Measurements from ENCODE around the gene ZNF223. TPM values are rescaled to one million over a fixed set of nuclear protein-coding genes. Genes with fewer than 3 reads are reported as not detected.

Gene ZNF223
- total and polyA plus RNA-seq, 9 of the 15 experiments (the other 6 are each of a cell fraction or from before 2014, with no cell fraction given), result 0.21 to 1.8 (median 0.71) TPM

GRCh38 chr19:44113138-44113783 lies 61.4 kb downstream of the ZNF223 start, which contains the start of gene ZNF225 (continued):
- 0 out of 2 replicates have a peak, but pooled peaks have one; percentile 50 for TF ChIP-seq SMAD3 (CRISPR knock-in tag; conservative IDR thresholded peaks at IDR 0.05)
- TF ChIP-seq MCM5 (IDR thresholded peaks at IDR 0.05; ENCODE audit: low read depth), result no peak
- TF ChIP-seq NFXL1 (CRISPR knock-in tag; IDR thresholded peaks at IDR 0.05), result no peak
- TF ChIP-seq ZNF695 (CRISPR knock-in tag; IDR thresholded peaks at IDR 0.05), result no peak
- TF ChIP-seq LARP7 (IDR thresholded peaks at IDR 0.05), result no peak
- no peak for TF ChIP-seq ZNF354B (CRISPR knock-in tag; IDR thresholded peaks at IDR 0.05)
- peak; percentile 92 for TF ChIP-seq GABPB1 (CRISPR knock-in tag; IDR thresholded peaks at IDR 0.05)
- no peak for TF ChIP-seq TSHZ1 (CRISPR knock-in tag; IDR thresholded peaks at IDR 0.05)
- TF ChIP-seq CTCF (IDR thresholded peaks at IDR 0.05 in 2 of 3, conservative IDR thresholded peaks at IDR 0.05 in 1 of 3; ENCODE audit: insufficient read depth in 2 of 3, low read depth in 1 of 3, low read length in 3 of 3), result no peak
- TF ChIP-seq TRIM24 (IDR thresholded peaks at IDR 0.05), result no peak
- TF ChIP-seq ETV1 (tag; conservative IDR thresholded peaks at IDR 0.05; ENCODE audit: low read depth), result peak; percentile 85
- peak; percentile 60 for TF ChIP-seq JUND (IDR thresholded peaks at IDR 0.05; ENCODE audit: borderline replicate concordance, low read depth, low read length)
- no peak; the same call in 2 of the 3 replicates for TF ChIP-seq JUND (tag; IDR thresholded peaks at IDR 0.05; ENCODE audit: borderline replicate concordance, low read depth, low read length)
- no peak for TF ChIP-seq TAF1 (IDR thresholded peaks at IDR 0.05; ENCODE audit: control insufficient read depth, extremely low read depth, insufficient read depth, low read length, severe bottlenecking)
- peak; percentile 85; the same call in 1 of the 2 replicates for TF ChIP-seq PHF8 (IDR thresholded peaks at IDR 0.05; ENCODE audit: borderline replicate concordance, low read length)
- TF ChIP-seq FOXP1 (CRISPR knock-in tag; IDR thresholded peaks at IDR 0.05), result no peak
- no peak for TF ChIP-seq FOXM1 (IDR thresholded peaks at IDR 0.05; ENCODE audit: low read depth)
- no peak for TF ChIP-seq FOXM1 (CRISPR knock-in tag; IDR thresholded peaks at IDR 0.05; ENCODE audit: low read depth)
- TF ChIP-seq ZNF24 (IDR thresholded peaks at IDR 0.05), result no peak
- TF ChIP-seq ARID3B (CRISPR knock-in tag; IDR thresholded peaks at IDR 0.05; ENCODE audit: borderline replicate concordance), result no peak
- peak; percentile 94 for TF ChIP-seq CREM (IDR thresholded peaks at IDR 0.05; ENCODE audit: low read depth)
